ENCODE measurements around the gene M6PR.

The M6PR gene

DNA sequence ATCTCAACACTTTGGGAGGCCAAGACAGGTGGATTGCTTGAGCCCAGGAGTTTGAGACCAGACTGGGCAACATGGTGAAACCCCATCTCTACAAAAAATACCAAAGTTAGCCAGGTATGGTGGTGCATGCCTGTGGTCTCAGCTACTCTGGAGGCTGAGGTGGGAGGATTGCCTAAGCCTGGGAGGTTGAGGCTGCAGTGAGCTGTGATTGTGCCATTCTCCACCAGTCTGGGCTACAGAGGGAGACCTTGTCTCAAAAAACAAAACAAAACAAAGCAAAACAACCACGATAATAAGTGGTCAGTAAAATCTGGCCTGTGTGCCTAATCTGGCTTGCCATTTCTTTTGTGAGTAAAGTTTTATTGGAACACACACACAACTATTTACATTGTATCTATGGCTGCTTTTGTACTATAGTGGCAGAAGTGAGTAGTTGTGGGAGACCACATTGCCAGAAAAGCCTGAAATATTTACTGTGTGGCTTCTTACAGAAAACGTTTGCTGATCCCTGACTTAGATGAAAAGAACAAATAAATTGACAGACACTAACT, 20.5 kb upstream of the M6PR start:
- H3K27me3 ChIP-seq: no peaks in the 10 kb centered on the region
- TF ChIP-seq, protein P1, sequence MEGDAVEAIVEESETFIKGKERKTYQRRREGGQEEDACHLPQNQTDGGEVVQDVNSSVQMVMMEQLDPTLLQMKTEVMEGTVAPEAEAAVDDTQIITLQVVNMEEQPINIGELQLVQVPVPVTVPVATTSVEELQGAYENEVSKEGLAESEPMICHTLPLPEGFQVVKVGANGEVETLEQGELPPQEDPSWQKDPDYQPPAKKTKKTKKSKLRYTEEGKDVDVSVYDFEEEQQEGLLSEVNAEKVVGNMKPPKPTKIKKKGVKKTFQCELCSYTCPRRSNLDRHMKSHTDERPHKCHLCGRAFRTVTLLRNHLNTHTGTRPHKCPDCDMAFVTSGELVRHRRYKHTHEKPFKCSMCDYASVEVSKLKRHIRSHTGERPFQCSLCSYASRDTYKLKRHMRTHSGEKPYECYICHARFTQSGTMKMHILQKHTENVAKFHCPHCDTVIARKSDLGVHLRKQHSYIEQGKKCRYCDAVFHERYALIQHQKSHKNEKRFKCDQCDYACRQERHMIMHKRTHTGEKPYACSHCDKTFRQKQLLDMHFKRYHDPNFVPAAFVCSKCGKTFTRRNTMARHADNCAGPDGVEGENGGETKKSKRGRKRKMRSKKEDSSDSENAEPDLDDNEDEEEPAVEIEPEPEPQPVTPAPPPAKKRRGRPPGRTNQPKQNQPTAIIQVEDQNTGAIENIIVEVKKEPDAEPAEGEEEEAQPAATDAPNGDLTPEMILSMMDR (IDR thresholded peaks at IDR 0.05; ENCODE audit: low read depth, low read length): no peak

GRCh38 chr12:8968761-8969160, 19.3 kb upstream of the M6PR start:
- no peak for DNase-seq
- Histone ChIP-seq H3K36me3 (no peaks in the 10 kb centered on the region), H3K4me1 (no peaks in the 10 kb centered on the region), H3K4me3 (ENCODE audit: low read depth, low read length) (no peak overlapping the region), H3K9me3 (no peaks in the 10 kb centered on the region), H3K27me3 (no peaks in the 10 kb centered on the region)
- TF ChIP-seq, protein P1 (IDR thresholded peaks at IDR 0.05; ENCODE audit: low read depth, low read length): no peak

More for the DNA sequence above, 20.5 kb upstream of the M6PR start:
- H3K36me3 ChIP-seq: no peaks in the 10 kb centered on the region
- H3K9me3 ChIP-seq: no peaks in the 10 kb centered on the region
- DNase-seq: no peak
- H3K4me1 ChIP-seq: no peaks in the 10 kb centered on the region
- no peak overlapping the region for H3K4me3 ChIP-seq (ENCODE audit: low read depth, low read length)

GRCh38 chr12:8960176-8960575, 10.7 kb upstream of the M6PR start:
- Histone ChIP-seq H3K4me3 (ENCODE audit: low read depth, low read length) (no peak overlapping the region), H3K36me3 (no peaks in the 10 kb centered on the region), H3K9me3 (no peaks in the 10 kb centered on the region), H3K4me1 (no peaks in the 10 kb centered on the region), H3K27me3 (no peaks in the 10 kb centered on the region)
- no peak for DNase-seq
- TF ChIP-seq, protein P1 (IDR thresholded peaks at IDR 0.05; ENCODE audit: low read depth, low read length): no peak

- TF ChIP-seq, protein P1 (IDR thresholded peaks at IDR 0.05; ENCODE audit: low read depth, low read length): no peak
- Histone ChIP-seq H3K4me3 (ENCODE audit: low read depth, low read length) (no peak overlapping the region), H3K4me1 (no peaks in the 10 kb centered on the region), H3K9me3 (no peaks in the 10 kb centered on the region), H3K27me3 (no peaks in the 10 kb centered on the region), H3K36me3 (no peaks in the 10 kb centered on the region)
- DNase-seq: no peak
Measured at GRCh38 chr12:8958066-8958465, 8.6 kb upstream of the M6PR start.

DNA sequence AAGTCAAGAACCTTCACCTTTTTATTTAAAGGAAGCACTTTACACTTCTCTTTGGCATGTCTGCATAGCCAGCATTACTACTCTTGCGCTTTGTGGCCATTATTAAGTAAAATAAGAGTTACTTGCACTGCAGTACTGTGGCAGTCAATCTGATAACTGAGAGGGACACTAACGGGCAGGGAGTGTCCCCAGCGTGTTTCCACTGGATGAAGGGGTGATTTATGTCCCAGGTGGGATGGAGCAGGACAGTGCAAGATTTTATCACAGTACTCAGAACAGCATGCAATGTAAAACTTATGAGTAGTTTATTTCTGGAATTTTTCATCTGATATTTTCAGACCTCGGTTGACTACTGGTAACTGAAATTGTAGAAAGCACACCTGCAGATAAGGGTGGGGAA, 8.1 kb upstream of the M6PR start:
- Histone ChIP-seq H3K4me3 (ENCODE audit: low read depth, low read length) (no peak overlapping the region), H3K4me1 (no peaks in the 10 kb centered on the region), H3K9me3 (no peaks in the 10 kb centered on the region), H3K27me3 (no peaks in the 10 kb centered on the region), H3K36me3 (no peaks in the 10 kb centered on the region)
- TF ChIP-seq, protein P1 (IDR thresholded peaks at IDR 0.05; ENCODE audit: low read depth, low read length): no peak
- DNase-seq: no peak

- no peak for DNase-seq
- no peaks in the 10 kb centered on the region for H3K4me1 ChIP-seq
- H3K36me3 ChIP-seq: no peaks in the 10 kb centered on the region
Measured at GRCh38 chr12:8956772-8957171, 7.3 kb upstream of the M6PR start.

More at GRCh38 chr12:8956772-8957171, 7.3 kb upstream of the M6PR start:
- H3K4me3 ChIP-seq (ENCODE audit: low read depth, low read length): no peak overlapping the region
- TF ChIP-seq, protein P1 (IDR thresholded peaks at IDR 0.05; ENCODE audit: low read depth, low read length): no peak
- H3K9me3 ChIP-seq: no peaks in the 10 kb centered on the region
- H3K27me3 ChIP-seq: no peaks in the 10 kb centered on the region
